OCI-LY3 (cell line): ENCODE results near the gene B3GNT7.

Experiments used
- H2AFZ ChIP-seq: fragments of 200-600, 300-600 bp; shearing (Covaris generic); 2 replicates; pipeline ENCODE4 v1.6.0; 2014; ENCODE audit warnings: antibody characterized with exemption, low read depth, low read length
- H3K27ac ChIP-seq: fragments of 200-600, 300-600 bp; sonication (generic); 2 replicates; pipeline ENCODE4 v1.5.1; 2014; ENCODE audit warnings: mild to moderate bottlenecking, low read length, moderate library complexity, mixed read lengths
- H3K27me3 ChIP-seq: fragments of 200-600, 300-600 bp; sonication (generic); 2 replicates; pipeline ENCODE4 v1.6.1; 2014; ENCODE audit warnings: low read depth, low read length, mixed read lengths
- H3K36me3 ChIP-seq: fragments of 200-600, 300-600 bp; sonication (generic); replicated peaks from 2 replicates; pipeline ENCODE3; 2014; ENCODE audit warnings: low read depth, low read length, mixed read lengths
- H3K4me1 ChIP-seq: fragments of 300-600, 200-600 bp; sonication (generic); 2 replicates; pipeline ENCODE4 v1.6.1; 2014; ENCODE audit warnings: low read length, mixed read lengths
- H3K4me2 ChIP-seq: fragments of 200-600, 300-600 bp; sonication (generic); 2 replicates; pipeline ENCODE4 v1.6.1; 2014; ENCODE audit warnings: low read length, mixed read lengths
- H3K4me3 ChIP-seq: fragments of 300-600, 200-600 bp; sonication (generic); 2 replicates; pipeline ENCODE4 v1.5.1; 2014; ENCODE audit warnings: antibody characterized with exemption, mild to moderate bottlenecking, low read length, moderate library complexity
- H3K79me2 ChIP-seq: fragments of 300-600, 200-600 bp; shearing (Covaris generic); 2 replicates; pipeline ENCODE4 v1.6.1; 2014; ENCODE audit warnings: mild to moderate bottlenecking, low read length, mixed read lengths
- H3K9ac ChIP-seq: fragments of 300-600, 200-600 bp; shearing (Covaris generic); 2 replicates; pipeline ENCODE4 v1.6.0; 2014; ENCODE audit warnings: mild to moderate bottlenecking, low read length, moderate library complexity
- H3K9me3 ChIP-seq: fragments of 200-600, 300-600 bp; shearing (Covaris generic); 2 replicates; pipeline ENCODE4 v1.6.1; 2014; ENCODE audit warnings: low read length, mixed read lengths; ENCODE audit not compliant: insufficient read depth
- H4K20me1 ChIP-seq: fragments of 200-600, 300-600 bp; sonication (generic); 2 replicates; pipeline ENCODE4 v1.6.1; 2016; ENCODE audit warnings: low read length, mixed read lengths; ENCODE audit not compliant: insufficient read depth
- CTCF ChIP-seq: fragments of 200-600, 300-600 bp; sonication (generic); IDR thresholded peaks from 2 replicates; pipeline ENCODE4 v1.5.1; 2014; ENCODE audit warnings: antibody characterized with exemption, low read length, low read depth
- EZH2phosphoT487 ChIP-seq: fragments of 200-600 bp; shearing (Covaris generic); IDR thresholded peaks from 2 replicates; pipeline ENCODE4 v1.6.1; 2018; ENCODE audit warnings: antibody characterized with exemption, mixed run types, low read depth

The B3GNT7 gene

GRCh38 chr2:231411237-231411636 is 15.7 kb downstream of the B3GNT7 start:
- H3K4me2 ChIP-seq = no peak overlapping the region

GRCh38 chr2:231411831-231412617 is 16.5 kb downstream of the B3GNT7 start:
- Histone ChIP-seq H3K79me2 (no peaks in the 10 kb centered on the region), H3K9ac (peak overlapping the region; percentile 18; the same call in 1 of the 2 replicates), H3K27ac (no peak overlapping the region), H3K27me3 (peaks cover 5% of the 10 kb centered on the region; the same call in 1 of the 2 replicates), H3K9me3 (no peaks in the 10 kb centered on the region), H2AFZ (peak overlapping the region; percentile 78; the same call in 1 of the 2 replicates), H4K20me1 (no peaks in the 10 kb centered on the region), H3K36me3 (no peaks in the 10 kb centered on the region), H3K4me2 (peak overlapping the region; percentile 76), H3K4me3 (peak overlapping the region; percentile 75), H3K4me1 (peaks cover 10% of the 10 kb centered on the region; the same call in 1 of the 2 replicates)
- no peak for TF ChIP-seq EZH2phosphoT487
- peak; percentile 70 for TF ChIP-seq CTCF

More at GRCh38 chr2:231411237-231411636, 15.7 kb downstream of the B3GNT7 start:
- Histone ChIP-seq H2AFZ (no peak overlapping the region), H3K4me3 (no peak overlapping the region; the same call in 1 of the 2 replicates), H3K27ac (no peak overlapping the region), H3K27me3 (peaks cover 5% of the 10 kb centered on the region; the same call in 1 of the 2 replicates), H3K9ac (no peak overlapping the region), H4K20me1 (no peaks in the 10 kb centered on the region), H3K79me2 (no peaks in the 10 kb centered on the region), H3K36me3 (no peaks in the 10 kb centered on the region), H3K4me1 (peaks cover 10% of the 10 kb centered on the region), H3K9me3 (no peaks in the 10 kb centered on the region)
- TF ChIP-seq EZH2phosphoT487 = no peak
- no peak for TF ChIP-seq CTCF

- no peaks in the 10 kb centered on the region for H4K20me1 ChIP-seq
- H3K4me2 ChIP-seq = peak overlapping the region; percentile 76
- no peak for TF ChIP-seq EZH2phosphoT487
- TF ChIP-seq CTCF = no peak
- peak overlapping the region; percentile 78 for H2AFZ ChIP-seq
- peaks cover 5% of the 10 kb centered on the region; the same call in 1 of the 2 replicates for H3K27me3 ChIP-seq
- peaks cover 10% of the 10 kb centered on the region; the same call in 1 of the 2 replicates for H3K4me1 ChIP-seq
- H3K9ac ChIP-seq = peak overlapping the region; percentile 8; the same call in 1 of the 2 replicates
- no peaks in the 10 kb centered on the region for H3K79me2 ChIP-seq
- H3K9me3 ChIP-seq = no peaks in the 10 kb centered on the region
- no peaks in the 10 kb centered on the region for H3K36me3 ChIP-seq
- H3K4me3 ChIP-seq = peak overlapping the region; percentile 75
- H3K27ac ChIP-seq = no peak overlapping the region
Measured at GRCh38 chr2:231412618-231412963, 17.1 kb downstream of the B3GNT7 start.

- Histone ChIP-seq H3K4me2 (peak overlapping the region; percentile 76), H3K79me2 (no peaks in the 10 kb centered on the region), H2AFZ (no peak overlapping the region), H3K27ac (no peak overlapping the region), H3K27me3 (peaks cover 5% of the 10 kb centered on the region; the same call in 1 of the 2 replicates), H3K36me3 (no peaks in the 10 kb centered on the region), H3K9me3 (no peaks in the 10 kb centered on the region), H4K20me1 (no peaks in the 10 kb centered on the region), H3K4me1 (peaks cover 10% of the 10 kb centered on the region; the same call in 1 of the 2 replicates), H3K9ac (no peak overlapping the region), H3K4me3 (no peak overlapping the region)
- TF ChIP-seq EZH2phosphoT487 (no peak), CTCF (no peak)
Measured at GRCh38 chr2:231413456-231413855, 17.9 kb downstream of the B3GNT7 start.
